HG02884 (cell line): ENCODE measurements around the gene COL25A1.

Experiments
- ATAC-seq: cut with Tn5 transposase; IDR thresholded peaks from one replicate; pipeline ENCODE4 v1.9.1; 2021; ENCODE audit warnings: mild to moderate bottlenecking, moderate library complexity; ENCODE audit not compliant: unreplicated experiment

Gene COL25A1

DNA sequence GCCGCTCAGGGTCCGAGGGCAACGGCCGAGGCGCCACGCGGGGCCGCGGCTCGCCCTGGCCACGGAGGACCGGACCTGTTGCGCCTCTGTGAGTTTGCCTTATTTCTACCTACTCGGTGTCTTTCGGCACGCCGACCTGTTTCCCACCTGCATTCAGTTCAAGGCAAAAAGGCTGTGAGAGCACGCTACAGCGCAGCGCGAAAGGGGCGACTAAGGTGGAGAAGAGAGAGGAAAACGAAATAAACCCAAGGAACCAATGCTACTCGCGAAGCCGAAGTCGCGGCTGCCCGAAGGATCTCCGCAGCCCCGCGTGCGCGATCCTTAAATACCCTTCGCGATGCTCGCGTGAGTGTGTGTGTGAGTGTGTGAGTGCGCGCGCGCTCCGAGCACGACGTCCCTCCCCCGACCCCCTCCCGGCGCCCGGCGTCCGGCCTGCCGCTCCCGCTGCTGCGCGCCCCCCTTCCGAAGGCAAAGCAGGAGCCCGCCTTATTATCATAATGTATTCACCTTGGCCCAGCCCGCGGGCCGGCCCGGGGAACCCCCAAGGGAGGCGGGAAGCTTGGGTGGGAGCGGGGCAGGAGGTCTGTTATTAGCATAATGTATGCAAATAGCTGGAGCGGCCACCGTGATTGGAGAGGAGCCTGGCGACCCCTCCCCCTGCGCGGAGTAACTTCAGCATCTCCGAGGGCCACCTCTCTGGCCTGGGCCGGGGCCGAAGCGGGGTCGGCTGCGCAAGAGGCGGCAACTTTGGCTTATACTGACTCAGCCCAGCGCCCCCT, at the start of gene COL25A1:
Gene COL25A1 (minus strand): TSS at position 298 of the 779 bp plus-strand sequence.
- no peak for ATAC-seq

DNA sequence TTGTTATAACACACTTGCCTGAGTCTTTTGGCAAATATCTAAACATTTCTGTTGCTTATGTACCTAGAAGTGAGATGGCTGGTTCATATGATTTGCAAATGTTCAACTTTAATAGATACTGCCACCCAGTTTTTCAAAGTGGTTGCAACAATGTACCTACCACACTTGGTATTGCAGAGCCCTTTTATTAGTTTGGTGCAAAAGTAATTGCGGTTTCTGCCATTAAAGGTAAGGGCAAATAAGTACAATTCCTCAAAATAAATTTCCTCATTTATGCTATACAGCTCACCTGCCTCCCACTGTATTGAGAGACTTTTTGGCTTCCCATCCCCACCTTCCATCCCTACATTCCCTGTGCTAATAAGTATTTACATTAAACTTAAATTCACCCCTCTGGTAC, 47.7 kb upstream of the COL25A1 start:
- ATAC-seq = no peak

DNA sequence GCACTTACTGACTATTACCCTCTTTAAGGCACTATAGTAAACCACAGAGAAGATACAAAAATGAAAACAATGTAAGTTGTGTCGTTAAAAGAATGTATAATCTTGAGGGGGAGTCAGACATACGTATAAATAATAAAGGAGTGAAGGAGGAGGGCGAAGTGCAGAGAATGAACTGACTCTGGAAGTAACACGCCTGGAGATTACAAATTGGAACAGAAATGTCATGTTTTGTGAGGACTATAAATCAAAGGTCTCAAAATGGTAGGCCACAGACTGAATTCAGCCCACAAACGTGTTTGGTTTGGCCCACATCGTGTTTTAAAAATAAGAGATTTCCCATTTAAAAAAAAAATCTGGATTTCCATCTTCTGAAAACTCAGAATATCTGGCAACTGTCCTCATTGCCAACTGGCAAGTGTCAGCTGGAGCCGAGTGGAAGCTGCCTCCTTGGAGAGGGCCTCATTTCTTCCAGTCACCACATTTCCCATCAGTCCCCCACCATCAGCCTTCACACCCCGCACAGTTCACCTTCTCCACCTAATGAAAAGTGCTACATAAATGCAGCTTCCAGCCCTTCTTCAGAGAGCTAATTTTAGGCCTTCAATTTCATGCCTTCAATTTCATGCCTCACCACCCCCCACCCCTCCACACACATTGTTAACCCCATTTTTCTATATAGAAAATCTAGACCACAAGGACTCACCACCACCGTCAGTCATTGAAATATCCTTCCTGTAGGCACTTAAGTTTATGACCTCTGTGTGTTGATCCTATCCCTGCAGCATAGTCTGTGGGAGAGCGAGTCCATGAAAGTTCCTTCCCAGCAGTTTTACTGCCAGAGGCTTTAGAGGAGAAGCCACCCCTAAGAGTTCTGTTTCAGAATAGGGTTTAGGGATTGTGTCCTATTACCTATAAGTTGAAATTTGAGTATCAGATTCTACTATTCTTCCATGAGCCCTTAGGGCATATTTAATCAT, 32.0 kb upstream of the COL25A1 start:
- no peak for ATAC-seq

DNA sequence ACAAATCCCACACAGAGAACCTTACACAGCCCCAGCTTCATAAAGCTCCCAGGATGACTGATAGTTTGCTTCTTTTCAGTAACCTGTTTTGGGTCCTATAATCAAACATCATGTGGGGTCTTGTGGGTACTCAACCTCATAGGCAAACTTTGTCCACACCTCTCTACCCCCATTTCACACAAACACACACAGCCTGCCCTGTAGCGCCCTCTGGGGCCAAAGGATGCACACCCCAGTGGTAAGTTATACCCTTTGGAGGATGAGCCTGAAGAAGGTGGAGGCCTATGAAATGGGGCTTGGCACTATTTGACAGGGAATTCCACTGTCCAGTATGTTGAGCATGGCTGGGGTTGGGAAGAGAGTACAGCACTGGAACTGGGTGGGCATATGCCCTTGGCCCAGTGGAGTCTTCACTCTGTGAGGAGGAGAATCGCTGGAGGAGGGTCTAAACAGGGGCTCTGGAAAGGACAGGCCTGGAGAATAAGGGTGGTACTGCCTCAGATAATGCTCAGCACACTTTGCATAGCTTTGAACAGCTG, 30.5 kb upstream of the COL25A1 start:
- ATAC-seq = no peak

DNA sequence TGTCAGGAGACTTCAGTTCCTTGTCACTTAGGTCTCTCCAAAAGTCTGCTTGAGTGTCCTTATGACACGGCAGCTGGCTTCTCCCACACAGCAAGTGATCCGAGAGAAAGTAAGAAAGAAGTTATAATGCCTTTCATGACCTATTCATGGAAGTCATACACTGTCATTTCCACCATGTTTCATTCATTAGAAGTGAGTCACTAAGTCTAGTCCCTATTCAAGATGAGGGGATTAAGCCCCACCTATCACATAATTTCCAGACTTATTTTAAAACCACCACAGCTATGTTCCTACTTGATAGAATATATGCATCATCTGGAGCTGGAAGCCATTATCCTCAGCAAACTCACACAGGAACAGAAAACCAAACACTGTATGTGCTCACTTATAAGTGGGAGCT, 25.2 kb upstream of the COL25A1 start:
- ATAC-seq = no peak

DNA sequence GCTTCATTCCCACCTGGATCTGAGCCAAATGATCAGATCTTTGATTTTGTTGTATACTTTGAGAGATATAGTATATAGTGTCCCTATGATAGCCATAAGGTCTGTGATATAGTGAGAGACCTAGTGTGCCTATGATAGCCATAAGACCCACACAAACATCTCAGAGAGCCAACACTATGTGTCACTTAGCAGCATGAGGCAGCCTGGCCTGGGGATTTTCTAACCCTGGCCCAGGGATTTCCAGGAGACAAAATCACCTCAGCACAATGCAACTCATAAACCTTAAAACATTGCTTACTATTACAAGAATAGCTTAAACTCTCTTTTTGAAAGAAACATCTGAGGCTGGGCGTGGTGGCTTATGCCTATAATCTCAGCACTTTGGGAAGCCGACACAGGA, 23.2 kb upstream of the COL25A1 start:
- ATAC-seq = no peak

DNA sequence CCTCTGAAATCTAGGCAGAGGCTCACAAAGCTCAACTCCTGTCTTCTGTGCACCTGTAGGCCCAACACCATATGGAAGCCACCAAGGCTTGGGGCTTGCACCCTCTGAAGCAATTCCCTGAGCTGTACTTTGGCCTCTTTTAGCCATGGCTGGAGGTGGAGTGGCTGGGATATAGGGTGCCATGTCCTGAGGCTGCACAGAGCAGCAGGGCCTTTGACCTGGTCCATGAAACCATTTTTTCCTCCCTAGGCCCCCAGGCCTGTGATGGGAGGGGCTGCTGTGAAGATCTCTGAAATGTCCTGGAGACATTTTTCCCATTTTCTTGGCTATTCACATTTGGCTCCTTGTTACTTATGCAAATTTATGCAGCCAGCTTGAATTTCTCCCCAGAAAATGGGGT, 20.9 kb upstream of the COL25A1 start:
- no peak for ATAC-seq

DNA sequence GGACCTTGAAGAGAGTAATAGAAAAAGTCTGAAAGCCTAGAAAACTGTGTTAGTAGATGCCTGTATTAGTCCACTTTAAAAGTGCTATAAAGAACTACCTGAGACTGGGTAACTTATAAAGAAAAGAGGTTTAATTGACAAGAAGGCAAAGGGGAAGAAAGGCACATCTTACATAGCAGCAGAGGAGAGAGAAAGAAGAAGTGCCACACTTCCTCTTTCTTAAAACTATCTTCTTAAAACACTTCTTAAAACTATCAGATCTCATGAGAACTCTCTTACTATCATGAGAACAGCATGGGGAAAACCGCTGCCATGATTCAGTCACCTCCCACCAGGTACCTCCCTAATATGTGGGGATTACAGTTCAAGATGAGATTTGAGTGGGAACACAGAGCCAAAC, 18.8 kb upstream of the COL25A1 start:
- ATAC-seq = peak; percentile 42

DNA sequence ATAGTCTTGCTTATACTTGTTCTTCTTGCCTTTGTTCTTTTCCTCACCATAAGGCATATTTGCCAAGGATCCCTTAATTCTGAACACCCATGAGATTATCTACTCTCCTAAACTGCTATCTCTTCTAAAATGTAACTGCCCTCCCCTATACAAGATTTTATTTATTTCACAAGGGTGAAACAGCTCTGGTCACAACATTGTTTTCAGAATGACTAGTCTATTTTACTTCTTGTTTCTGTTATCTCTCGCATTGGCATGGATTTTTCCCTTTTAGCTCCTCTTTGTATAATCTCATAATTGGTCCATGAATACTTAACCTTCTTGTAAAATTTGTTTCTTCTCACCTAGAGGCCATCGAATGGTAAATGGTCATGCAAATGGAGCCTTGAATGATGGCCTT, 17.2 kb upstream of the COL25A1 start:
- ATAC-seq = no peak

DNA sequence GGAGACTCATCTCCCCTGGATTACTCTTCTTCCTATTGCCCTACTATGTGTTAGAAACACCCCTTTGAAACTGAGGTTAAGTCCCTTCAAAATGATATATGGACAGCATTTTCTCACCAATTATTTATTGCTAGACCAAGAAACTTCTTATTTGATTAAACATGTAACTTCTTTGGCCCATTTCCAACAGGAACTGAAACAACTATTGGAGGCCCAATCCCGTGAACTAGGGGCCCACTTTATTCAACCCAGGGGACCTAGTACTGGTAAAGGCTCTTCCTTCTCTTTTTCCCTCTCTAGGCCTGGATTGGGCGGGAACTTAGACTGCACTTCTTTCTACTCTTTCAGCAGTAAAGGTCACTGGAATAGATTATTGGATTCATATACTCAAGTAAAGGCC, 16.7 kb upstream of the COL25A1 start:
- no peak for ATAC-seq

DNA sequence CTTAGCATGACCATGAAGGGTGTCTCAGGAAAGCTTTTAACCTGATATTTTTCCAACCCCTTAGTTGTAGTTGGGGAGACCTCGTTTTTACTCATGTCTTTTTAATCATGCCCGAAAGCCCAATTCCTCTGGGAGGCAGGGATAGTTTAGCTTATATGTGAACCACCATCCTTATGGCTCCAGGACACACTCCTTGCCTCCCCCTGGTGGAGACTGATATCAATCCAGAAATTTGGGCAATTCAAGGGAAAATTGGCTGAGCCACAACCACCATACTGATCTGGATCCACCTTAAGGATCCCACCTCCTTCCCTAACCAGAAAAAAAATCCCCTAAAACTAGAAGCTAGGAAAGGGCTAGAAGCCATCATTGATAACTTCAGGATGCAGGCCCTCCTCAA, 13.4 kb upstream of the COL25A1 start:
- no peak for ATAC-seq

DNA sequence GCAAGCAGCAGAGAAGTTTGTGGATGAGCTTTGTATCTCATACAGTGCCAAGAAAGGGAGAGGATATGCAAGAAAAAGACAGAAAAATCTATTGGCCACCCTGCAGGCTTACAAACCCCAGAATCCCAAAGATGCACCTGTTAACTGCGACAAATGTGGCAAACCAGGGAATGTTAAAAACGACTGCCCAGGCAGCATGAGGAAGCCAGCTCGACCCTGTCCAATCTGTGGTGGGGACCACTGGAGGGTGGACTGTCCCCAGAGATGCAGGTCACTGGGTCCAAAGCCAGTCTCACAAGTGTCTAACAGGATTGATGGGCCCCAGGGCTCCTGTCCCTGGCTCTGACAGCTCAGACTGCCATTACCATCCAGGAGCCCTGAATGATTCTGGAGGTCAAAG, 12.9 kb upstream of the COL25A1 start:
- no peak for ATAC-seq

DNA sequence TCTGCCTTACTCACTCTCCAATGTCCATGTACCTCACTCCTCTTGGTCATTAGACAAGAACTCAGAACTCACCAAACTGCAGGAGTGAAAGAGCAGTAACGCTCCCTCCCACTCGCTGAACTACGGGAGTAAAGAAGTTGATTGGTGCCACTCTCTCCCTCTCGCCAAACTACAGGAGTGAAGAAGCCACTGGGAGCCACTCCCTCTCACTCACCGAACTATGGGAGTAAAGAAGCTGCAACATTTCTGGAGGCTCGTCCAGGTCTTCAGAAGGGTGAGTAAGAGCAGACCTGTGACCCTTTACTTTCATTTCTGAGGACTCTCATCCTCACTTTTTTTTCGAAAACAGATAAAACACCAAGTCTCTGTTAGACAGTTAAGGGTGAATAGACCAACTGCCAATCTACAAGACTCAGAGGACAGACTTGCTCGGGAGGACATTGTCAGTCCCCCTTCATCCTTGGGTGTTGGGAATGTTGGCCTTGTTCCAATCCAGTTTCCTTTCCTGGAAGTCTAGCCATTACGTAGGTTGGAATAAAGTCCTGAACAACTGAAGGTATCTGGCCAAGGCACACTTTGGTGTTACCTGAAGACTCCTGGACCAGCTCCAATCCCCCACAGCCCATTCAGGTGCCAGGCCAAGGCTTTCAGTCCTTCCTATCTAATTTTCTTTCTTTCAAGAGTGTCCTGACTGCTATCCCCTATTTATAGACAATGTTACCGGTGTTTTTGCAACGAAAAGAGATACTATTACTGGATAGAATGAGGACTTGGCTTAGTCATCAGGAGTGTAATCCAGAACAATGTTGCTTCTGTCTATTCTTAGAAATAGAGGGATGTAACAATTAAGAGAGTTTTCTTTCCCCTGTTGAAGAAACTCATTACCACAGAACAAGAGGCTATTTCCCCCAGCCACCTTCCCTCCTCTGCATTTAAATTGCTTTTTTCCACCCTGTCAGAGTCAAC, 11.0 kb upstream of the COL25A1 start:
- no peak for ATAC-seq

DNA sequence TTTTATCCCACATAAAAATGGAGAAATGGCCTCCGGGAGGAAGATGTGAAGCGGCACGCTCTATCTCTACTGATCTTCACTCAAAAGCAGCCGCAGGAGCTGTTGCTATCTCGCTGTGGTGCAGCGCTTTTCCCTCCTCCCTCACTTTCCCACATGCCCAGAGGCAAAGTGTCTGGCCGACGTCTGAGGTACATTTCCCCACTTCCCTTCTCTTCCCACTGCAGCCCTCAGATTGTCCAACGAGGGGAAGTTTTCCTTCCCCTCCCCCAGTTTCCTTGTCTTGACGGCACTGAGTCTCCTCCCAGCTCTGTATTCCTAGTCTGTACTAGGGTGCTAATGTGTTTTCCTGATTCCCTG, 660 bp upstream of the COL25A1 start:
- no peak for ATAC-seq

DNA sequence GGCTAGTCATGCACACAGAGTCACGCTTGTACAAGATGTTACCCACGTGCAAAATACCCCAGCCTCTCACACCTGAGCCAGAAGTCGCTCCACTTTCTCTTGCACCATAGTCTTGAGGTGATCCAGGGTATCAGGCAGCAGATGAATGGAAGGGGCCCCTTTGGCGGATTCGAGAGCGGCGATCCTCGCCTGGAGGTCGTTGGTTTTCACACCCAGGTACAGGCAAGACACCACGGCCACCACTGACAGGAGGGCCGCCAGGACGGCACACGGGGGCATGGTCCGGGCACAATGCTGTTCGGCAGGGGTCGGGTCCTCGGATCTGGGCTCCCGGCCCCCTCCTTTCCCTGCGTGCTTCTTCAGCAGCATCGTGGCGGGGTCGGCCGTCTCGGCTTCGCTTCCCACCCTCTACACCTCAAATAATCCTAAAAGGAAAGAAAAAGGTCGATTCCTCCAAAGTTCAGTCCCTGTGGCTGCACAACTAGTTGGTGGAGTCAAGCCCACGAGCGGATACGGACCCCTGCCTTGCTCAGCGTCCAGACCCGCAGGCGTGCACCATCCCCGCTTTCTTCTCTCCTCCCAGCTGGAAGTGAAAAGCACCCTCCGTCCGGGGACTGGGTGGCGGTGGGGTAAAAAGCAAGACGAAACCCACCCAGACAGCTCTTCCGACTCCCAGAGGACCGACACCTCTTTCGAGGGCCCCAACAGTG, 652 bp downstream of the COL25A1 start:
- ATAC-seq = no peak

DNA sequence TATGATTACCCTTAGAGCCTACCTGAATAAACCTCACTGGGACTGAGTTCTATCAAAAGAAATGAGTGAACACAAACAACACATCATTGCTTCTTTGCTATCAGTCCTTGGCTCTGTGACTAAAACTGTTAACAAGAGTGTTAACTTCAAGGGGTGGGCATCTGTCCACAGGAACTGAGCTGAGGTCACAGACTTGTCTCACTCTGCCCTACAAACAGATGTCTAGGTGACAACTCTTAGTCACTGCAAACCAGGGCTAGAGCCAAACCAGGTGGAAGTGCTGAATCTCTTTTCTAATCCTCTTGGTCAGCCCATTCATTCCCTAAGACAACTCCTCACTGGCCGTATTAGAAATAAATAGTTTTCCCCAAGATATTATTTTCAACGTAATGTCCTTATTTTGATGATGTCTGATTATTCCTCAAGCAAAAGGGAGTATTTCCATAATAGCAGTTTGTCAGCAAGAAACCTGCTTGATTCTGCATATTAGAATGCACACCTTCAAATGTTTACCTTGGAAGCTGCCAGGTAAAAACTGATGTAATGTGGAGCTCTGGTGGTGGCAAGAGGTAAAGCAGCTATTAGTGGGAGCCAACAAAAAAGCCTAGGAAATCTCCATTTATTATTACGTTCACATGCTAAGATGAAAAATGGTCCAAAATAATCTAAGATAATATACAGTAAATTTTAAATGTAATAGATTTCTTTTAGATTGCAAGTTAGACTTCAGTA, 4.0 kb downstream of the COL25A1 start:
- ATAC-seq = peak; percentile 37

DNA sequence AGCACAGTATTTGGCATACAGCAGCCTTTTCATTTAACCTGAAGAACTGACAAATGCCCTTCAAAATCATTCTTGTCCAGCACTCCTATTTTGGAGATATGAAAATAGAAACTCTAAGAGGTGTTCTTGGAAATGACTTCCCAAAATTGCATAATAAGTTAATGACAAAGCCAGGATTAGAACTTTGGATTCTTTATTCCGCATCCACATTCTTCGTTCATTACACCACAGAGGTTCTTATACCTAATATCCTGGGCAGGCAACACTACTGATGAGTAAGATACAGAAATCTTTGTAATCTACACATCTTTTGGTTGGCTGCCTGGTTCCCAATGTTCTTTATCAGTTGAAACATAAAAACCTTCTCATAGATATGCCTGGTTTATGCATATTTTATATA, 5.9 kb downstream of the COL25A1 start:
- ATAC-seq = no peak

DNA sequence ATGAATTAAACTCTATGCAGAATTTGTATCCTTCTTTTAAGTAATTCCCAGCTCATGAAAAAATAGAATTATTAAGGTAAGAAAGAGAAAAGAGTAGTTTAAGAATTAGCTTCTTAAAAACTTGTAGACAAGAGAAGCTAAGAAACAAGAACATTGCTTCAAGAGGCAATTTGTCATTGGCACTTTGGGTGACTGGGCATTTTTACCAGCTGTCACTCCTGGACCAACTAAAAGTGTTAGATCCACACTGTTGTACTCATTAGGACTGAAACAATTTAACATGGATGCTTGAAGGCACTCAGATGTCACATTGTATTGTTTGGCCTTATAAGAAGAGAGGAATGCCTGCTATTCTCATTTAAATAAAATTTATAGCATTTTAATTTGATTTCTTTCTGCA, 7.4 kb downstream of the COL25A1 start:
- no peak for ATAC-seq

DNA sequence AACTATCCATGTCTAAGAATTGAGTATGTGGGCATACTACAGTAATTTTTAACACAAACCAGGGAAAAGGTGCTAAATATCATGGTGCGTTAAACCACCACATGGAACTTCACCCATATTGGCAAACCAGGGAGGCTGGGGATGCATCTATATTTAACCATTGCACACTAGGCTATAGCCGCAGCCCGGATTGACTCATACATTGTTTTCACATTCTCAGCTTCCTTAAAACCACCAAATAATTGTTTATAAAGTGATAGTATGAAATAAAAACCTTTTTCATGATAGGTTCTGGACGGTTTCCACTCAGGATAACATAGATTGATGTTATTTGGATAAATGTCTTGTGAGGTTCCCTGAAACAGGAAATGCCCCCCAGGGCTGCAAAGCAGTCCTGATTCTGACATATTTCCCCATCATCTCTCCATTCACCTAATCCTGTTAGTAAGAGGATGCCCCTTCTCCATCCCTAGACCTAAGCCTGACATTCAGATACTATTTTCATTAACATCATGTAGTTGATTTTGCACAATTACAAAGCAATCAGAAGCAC, 7.9 kb downstream of the COL25A1 start:
- ATAC-seq = no peak
